Measurements from ENCODE around the gene STX10.

STX10 gene

DNA sequence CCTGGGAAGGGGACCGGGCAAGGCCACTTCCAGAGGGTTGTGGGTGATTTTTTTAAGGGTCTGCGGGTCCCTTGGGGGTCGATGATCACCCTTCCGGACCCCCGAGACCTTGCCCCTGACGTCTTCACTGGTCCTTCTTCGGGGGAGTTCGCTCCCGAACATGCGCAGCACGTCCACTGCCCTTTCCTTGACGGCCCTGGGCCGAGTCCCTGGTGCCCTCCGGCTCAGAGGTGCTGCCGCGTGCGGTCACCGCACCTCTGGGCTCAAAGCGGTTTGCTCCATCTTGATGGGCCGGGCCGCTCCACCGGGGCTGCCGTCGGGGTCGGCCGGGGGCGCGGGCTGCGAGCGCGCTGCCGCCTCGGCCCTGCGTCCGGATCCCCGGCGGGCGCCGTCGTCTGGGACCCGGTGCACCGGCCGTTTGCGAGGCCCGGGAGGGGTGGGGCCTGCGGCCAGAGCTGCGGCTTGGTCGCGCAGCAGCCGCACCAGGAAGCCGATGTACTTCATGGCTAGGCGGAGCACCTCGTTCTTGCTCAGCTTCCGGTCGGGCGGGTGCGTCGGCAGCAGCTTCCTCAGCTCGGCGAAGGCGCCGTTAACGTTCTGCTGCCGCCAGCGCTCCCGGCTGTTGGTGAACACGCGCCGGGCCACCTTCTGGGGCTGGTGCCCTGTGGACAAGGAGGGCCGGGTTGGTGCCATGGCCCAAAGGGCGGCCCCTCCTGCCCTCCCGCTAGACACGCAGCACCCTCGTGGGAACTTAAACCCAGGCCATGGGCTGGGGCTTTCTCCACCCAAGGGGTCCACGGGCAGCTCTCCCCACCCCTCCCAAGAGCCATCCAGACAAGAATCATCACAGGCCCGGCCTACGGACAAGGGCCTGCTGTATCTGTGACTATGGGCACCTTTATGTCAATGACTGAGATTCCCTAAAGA is 50.8 kb downstream of the STX10 start:
- peak; percentile 4 for DNase-seq

DNA sequence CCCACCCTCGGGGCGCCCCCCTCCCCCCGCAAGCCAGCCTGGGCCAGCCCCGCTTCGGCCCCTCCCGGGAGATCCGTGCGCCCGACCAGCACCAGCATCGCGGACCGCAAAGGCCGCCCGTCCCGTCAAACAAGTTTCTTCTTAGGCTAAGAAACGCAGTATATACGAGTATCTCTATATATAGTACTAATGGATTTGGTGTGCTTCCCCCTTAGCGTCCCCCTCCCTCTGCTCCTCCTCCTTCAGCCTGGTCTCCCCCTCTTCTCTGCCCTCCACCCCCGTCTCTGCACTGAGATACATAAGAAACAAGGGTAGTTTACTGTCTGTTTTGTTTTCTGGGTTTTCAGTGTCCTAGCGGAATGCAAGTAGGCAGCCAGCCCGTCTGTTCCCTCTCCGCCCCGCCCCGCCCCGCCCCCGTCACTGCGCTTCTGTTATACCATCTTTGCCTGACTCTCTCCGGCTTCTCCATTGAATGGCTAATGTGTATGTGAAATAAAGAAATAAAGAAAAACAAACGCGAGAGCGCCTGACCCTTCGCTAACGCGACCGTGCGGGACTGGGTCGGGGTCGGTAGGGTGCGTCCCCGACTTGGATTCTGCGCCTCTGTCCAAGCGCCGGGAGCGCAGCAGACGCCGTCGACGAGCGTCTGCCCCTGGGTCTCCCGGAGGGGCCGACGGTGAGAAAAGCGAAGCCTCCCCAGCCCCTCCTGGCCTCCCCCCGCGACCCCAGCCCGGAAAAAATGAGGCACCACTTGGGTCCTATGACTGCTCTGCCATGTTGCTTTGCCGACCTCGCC is 51.7 kb downstream of the STX10 start:
- peak; percentile 19 for DNase-seq

DNA sequence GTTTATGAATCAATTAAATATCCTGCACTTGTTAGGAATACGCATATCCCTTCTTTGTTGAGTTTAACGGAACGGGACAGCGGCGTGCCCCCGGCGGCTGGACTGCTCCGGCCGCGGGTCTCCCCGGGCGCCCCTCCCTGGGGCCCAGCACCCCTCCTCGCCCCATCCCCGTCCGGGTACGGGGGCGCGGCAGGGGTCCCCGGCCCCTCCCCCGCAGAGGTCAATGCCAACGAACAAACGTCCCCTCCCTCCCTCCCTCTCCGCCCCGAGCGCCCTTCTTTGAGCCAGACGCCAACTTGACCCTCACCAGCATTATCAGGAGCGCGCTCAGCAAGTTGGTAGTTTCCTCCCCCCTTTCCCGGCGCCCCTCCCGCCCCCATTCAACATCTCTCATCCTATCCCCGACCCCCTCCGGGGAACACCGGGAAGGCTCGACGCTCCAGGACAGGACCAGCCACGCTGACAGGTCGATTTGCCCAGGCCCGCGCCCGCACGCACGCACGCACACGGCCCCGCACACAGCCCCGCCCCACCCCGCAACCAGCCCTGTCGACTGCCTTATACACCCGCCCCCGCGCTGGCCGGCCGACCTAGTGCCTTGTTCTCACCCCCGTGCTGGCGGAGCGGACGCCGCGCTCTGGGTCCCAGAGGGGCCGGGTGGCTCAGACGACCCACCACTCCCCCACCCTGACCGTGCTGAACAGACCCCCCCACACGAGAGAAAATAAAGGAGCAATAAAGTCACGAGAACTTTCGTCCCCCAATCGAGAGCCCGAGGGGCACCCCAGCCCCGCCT is 52.5 kb downstream of the STX10 start:
- DNase-seq: no peak

DNA sequence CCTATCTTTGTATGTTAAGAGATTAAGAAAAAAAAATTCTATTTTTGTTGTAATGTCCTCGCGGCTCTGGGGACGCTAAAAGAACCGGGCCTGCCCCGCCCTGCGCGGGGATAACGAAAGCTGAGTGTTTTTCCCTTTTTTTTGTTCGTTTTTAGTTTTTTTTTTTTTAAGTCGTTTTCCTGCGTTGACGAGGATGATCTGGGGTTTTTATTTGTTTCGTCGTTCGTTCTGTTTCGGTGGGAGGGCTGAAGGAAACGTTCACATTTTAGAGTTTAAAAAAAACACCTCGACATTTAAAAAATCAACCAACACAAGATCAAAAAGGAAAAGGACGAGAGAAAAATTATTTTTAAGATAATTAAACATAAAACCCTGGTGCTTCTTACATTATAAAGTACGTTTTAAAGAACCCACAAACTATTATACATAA is 53.1 kb downstream of the STX10 start:
- no peak for DNase-seq

DNA sequence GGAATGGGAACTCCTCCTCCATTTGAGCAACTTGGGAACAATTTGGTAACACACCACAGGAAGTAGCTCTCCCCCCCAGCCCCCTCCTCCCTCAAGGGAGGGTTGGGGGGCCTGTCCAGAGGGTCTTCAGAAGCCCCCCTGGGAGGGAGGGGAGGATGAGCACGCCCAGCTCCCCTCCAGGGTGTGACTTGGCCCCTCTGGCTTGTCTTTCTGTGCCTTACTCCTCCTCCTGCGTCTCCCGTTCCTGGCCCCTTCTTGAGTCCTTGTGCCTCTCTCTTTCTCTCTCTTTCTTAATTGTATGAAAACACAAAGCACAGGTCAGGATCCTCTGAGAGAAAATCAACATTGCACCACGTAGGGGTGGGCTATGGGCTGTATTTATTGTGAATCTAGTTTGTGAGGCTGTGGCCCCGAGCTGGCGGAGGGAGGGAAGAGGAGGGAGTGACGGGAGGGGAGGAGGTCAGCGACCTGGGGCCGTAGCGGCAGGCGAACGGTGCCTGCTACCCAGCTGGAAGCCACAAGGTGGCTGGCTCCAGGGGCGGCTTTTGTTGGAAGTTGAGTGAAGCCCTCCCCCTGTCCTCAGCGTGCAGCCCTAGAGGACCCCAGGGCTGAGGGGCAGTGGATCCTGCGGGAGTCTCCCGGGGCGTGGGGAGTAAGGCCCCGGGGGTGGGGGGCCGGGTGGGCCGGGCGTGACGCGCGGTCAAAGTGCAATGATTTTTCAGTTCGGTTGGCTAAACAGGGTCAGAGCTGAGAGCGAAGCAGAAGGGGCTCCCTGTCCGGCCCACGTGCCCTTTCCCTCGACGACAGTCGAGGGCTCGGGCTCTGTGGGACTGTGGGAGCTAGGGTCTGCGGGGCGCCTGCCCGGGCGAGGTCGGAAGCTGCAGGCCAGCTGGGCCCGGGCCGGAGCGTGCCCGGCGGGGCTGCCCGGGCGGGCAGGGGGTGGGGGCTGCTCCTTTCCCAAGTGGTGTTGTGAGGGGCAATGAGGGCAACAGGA is 53.9 kb downstream of the STX10 start:
- no peak for DNase-seq

DNA sequence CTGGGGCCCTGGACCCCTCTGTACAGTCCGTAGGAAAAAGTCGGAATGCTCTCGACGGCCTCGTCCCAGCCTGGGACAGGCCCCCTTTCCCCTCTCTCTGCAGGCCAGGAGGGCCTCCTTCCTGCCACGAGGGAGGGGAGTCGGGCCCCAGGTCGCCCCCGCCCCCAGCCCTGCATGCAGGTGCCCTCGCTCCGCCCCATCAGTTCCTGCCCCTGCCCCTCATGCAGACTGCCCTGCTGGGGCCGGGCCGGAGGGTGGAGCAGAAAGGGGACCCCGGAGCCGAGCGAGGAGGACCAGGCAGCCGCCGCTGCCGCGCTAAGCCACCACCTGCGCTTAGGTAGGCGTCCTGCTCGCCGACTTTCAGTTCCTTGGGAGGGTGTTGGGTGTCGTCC is 54.8 kb downstream of the STX10 start:
- DNase-seq: no peak

DNA sequence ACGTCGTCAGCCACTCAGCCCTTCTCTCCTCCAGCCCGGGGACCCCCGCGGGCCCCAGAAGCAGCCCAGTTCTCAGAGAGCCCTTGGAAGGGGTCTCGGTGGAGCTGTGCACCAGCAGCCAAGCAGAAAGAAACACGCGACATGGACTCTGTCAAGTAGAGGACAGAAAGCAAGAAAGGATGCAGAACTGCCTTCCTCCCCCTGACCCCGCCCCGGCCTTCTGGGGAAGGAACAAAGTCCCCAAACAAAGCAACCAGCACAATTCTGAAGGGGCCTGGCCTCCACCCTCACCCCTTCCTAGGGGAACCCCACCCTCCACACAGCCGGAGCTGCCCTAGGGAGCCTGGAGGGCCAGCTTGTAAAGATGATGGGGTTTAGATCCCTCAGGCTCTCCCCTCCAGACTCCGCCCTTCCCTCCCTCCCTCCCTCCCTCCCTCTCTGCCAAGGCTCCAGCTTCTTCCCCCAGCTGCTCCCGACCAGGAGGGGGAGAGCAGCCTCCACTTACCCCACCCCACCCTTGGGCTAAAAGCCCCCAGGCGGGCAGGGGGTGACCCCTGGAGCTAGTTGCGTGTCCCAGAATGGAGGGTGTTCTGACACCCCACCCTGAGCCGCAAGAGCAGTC is 55.3 kb downstream of the STX10 start:
- no peak for DNase-seq

DNA sequence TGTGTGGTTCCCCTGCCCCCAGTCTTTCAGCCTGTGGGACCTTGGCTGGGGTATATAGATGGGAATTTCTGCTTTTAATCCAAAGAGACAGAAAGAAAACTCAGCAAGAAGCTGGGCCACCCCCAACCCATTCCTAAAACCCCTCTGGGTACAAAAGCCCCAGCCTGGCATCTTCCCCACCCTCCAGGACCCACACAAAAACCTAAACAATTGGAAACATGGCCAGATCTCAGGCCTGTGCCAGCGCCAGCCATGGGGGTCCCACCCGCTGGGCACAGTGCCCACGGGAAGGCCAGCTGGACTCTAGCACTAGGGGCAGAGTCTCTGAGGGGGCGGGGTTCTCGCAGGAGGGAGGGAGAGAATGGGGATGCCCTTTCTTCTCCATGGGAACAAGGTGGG is 56.1 kb downstream of the STX10 start:
- DNase-seq: no peak
